H1 (cell line): ENCODE data around the gene ATP10D. TPM values are rescaled to one million over a fixed set of nuclear protein-coding genes. Genes with fewer than 3 reads are reported as not detected.

Experiments
- CTCF ChIA-PET: fragments of 300-600 bp; sonication (Branson Sonifier 250); formaldehyde crosslinking; loops from one replicate; lab custom pipeline; 2021; ENCODE audit not compliant: partially characterized antibody; lab: Charles Lee
- POLR2A ChIA-PET: fragments of 300-600 bp; sonication (Branson Sonifier 250); formaldehyde crosslinking; loops from one replicate; lab custom pipeline; 2021; ENCODE audit warnings: inconsistent platforms; ENCODE audit not compliant: partially characterized antibody; lab: Charles Lee
- DNase-seq, 2 experiments: peaks; one replicate each; pipeline versions ENCODE4 v3.0.0 to v3.0.0-alpha.2; 2010 to 2022; ENCODE audit warnings: low spot score in 2 of 2, low read depth in 1 of 2, mixed read lengths in 1 of 2
- FAIRE-seq: peaks from 2 replicates; lab custom pipeline; 2011; peaks lifted over from hg19 to GRCh38; lab: Jason Lieb, UNC
- H2AFZ ChIP-seq: 2 replicates; pipeline ENCODE4 v1.8.1; 2012; ENCODE audit warnings: low read length, inconsistent platforms
- H2AK5ac ChIP-seq: 2 replicates; pipeline ENCODE4 v1.6.1; 2013; ENCODE audit warnings: low read depth, low read length
- H2BK120ac ChIP-seq: replicated peaks from 2 replicates; pipeline ENCODE3; 2013; ENCODE audit warnings: low read depth, low read length, inconsistent platforms
- H2BK12ac ChIP-seq: 2 replicates; pipeline ENCODE4 v1.6.1; 2013; ENCODE audit warnings: low read depth, low read length
- H2BK15ac ChIP-seq: 2 replicates; pipeline ENCODE4 v1.6.1; 2013; ENCODE audit warnings: low read length
- H2BK20ac ChIP-seq: 2 replicates; pipeline ENCODE4 v1.6.1; 2013; ENCODE audit warnings: low read length
- H2BK5ac ChIP-seq: 2 replicates; pipeline ENCODE4 v1.6.1; 2013; ENCODE audit warnings: low read depth, low read length
- H3K14ac ChIP-seq: 2 replicates; pipeline ENCODE4 v1.6.1; 2013; ENCODE audit warnings: inconsistent platforms; ENCODE audit not compliant: insufficient read length
- H3K18ac ChIP-seq: 2 replicates; pipeline ENCODE4 v1.6.1; 2013; ENCODE audit warnings: low read length; ENCODE audit errors: extremely low read depth
- H3K23ac ChIP-seq: 2 replicates; pipeline ENCODE4 v1.6.1; 2013; ENCODE audit warnings: inconsistent platforms; ENCODE audit not compliant: insufficient read length
- H3K23me2 ChIP-seq: 2 replicates; pipeline ENCODE4 v1.6.1; 2013; ENCODE audit warnings: low read depth, low read length
- H3K27ac ChIP-seq: 2 replicates; pipeline ENCODE4 v1.6.1; 2011; ENCODE audit warnings: low read depth, low read length, inconsistent platforms
- H3K27me3 ChIP-seq, 4 experiments: replicated peaks in 1 of 4; 1 replicate in 1 of 4; 2 replicates in 3 of 4; pipeline versions ENCODE4 v1.6.1 to v1.8.1; 2011 to 2013; ENCODE audit warnings: low read length in 3 of 4, mild to moderate bottlenecking in 3 of 4, inconsistent platforms in 2 of 4, mixed read lengths in 2 of 4, moderate library complexity in 1 of 4; ENCODE audit not compliant: control insufficient read depth in 3 of 4, insufficient read depth in 3 of 4; ENCODE audit errors: extremely low read depth in 1 of 4
- H3K36me3 ChIP-seq, 4 experiments: 2 replicates each; pipeline versions ENCODE4 v1.6.1 to v1.8.1; 2011 to 2013; ENCODE audit warnings: mild to moderate bottlenecking in 4 of 4, low read length in 3 of 4, moderate library complexity in 2 of 4, control low read depth in 1 of 4, inconsistent platforms in 1 of 4; ENCODE audit not compliant: insufficient read depth in 4 of 4, control insufficient read depth in 2 of 4
- H3K4ac ChIP-seq: replicated peaks from 2 replicates; pipeline ENCODE3; 2013; ENCODE audit warnings: low read length, low read depth, mixed read lengths, inconsistent platforms; ENCODE audit not compliant: insufficient read length
- H3K4me1 ChIP-seq, 4 experiments: replicated peaks in 1 of 4; 1 replicate in 1 of 4; 2 replicates in 3 of 4; pipeline versions ENCODE4 v1.6.1 to v1.8.1; 2011 to 2013; ENCODE audit warnings: low read length in 3 of 4, inconsistent platforms in 2 of 4, mixed read lengths in 1 of 4; ENCODE audit not compliant: insufficient read depth in 4 of 4, control insufficient read depth in 3 of 4
- H3K4me2 ChIP-seq, 2 experiments: 2 replicates each; pipeline versions ENCODE4 v1.6.1 to v1.8.1; 2011 to 2013; ENCODE audit warnings: low read depth in 2 of 2, low read length in 2 of 2, control low read depth in 1 of 2, inconsistent platforms in 1 of 2, mild to moderate bottlenecking in 1 of 2; ENCODE audit not compliant: insufficient read depth in 1 of 2
- H3K4me3 ChIP-seq, 4 experiments: fragments of 200-600, 300-600 bp in 1 of 4; sonication (generic), shearing (Covaris generic), sonication (Bioruptor Twin) in 1 of 4; 2 replicates each; pipeline versions ENCODE4 v1.5.1 to v1.8.1; 2011 to 2016; ENCODE audit warnings: low read length in 4 of 4, low read depth in 3 of 4, control low read depth in 2 of 4, inconsistent platforms in 2 of 4, mild to moderate bottlenecking in 2 of 4, mixed read lengths in 1 of 4, moderate library complexity in 1 of 4; ENCODE audit not compliant: insufficient read depth in 2 of 4; ENCODE audit errors: extremely low read depth in 1 of 4
- H3K56ac ChIP-seq: replicated peaks from 2 replicates; pipeline ENCODE3; 2013; ENCODE audit warnings: low read depth, mild to moderate bottlenecking, mixed read lengths, low read length, inconsistent platforms; ENCODE audit not compliant: insufficient read length
- H3K79me1 ChIP-seq: 2 replicates; pipeline ENCODE4 v1.6.1; 2013; ENCODE audit warnings: low read depth, low read length, control low read depth
- H3K79me2 ChIP-seq, 2 experiments: 2 replicates each; pipeline versions ENCODE4 v1.6.1 to v1.8.1; 2012 to 2013; ENCODE audit warnings: low read length in 2 of 2, mild to moderate bottlenecking in 2 of 2, inconsistent platforms in 1 of 2; ENCODE audit not compliant: insufficient read depth in 2 of 2, control insufficient read depth in 1 of 2
- H3K9ac ChIP-seq, 4 experiments: replicated peaks in 1 of 4; 1 replicate in 1 of 4; 2 replicates in 3 of 4; pipeline versions ENCODE4 v1.6.1 to v1.8.1; 2011 to 2013; ENCODE audit warnings: low read depth in 3 of 4, low read length in 3 of 4, control low read depth in 2 of 4, mild to moderate bottlenecking in 2 of 4, moderate library complexity in 2 of 4, inconsistent platforms in 1 of 4; ENCODE audit errors: extremely low read depth in 1 of 4
- H3K9me3 ChIP-seq, 2 experiments: 2 replicates each; pipeline versions ENCODE4 v1.6.1 to v1.8.1; 2012 to 2013; ENCODE audit warnings: mild to moderate bottlenecking in 2 of 2, moderate library complexity in 2 of 2, control low read depth in 1 of 2, inconsistent platforms in 1 of 2, low read depth in 1 of 2, low read length in 1 of 2, mixed read lengths in 1 of 2; ENCODE audit not compliant: insufficient read depth in 2 of 2
- H4K20me1 ChIP-seq, 2 experiments: replicated peaks in 1 of 2; 2 replicates each; pipeline versions ENCODE3 to v1.8.1; 2011 to 2013; ENCODE audit warnings: inconsistent platforms in 2 of 2, low read length in 2 of 2, mild to moderate bottlenecking in 1 of 2; ENCODE audit not compliant: insufficient read depth in 2 of 2, control insufficient read depth in 1 of 2
- H4K5ac ChIP-seq: 2 replicates; pipeline ENCODE4 v1.6.1; 2013; ENCODE audit warnings: low read length, low read depth, mixed read lengths, inconsistent platforms; ENCODE audit not compliant: insufficient read length
- H4K8ac ChIP-seq: 2 replicates; pipeline ENCODE4 v1.8.0; 2013; ENCODE audit warnings: mild to moderate bottlenecking, moderate library complexity, low read length, inconsistent platforms; ENCODE audit not compliant: insufficient read depth; ENCODE audit errors: extremely low read depth
- H4K91ac ChIP-seq: replicated peaks from 2 replicates; pipeline ENCODE3; 2013; ENCODE audit warnings: low read length, mixed read lengths, inconsistent platforms; ENCODE audit not compliant: insufficient read length
- BACH1 ChIP-seq: IDR thresholded peaks from 2 replicates; pipeline ENCODE4 v1.6.1; 2012; ENCODE audit warnings: low read length, improper control_type of control experiment
- CEBPB ChIP-seq: IDR thresholded peaks from 2 replicates; pipeline ENCODE4 v1.6.1; 2012; ENCODE audit warnings: low read depth, low read length
- CREB1 ChIP-seq: IDR thresholded peaks from 2 replicates; pipeline ENCODE4 v1.6.1; 2012; ENCODE audit warnings: inconsistent platforms
- CTBP2 ChIP-seq: IDR thresholded peaks from 2 replicates; pipeline ENCODE4 v1.7.0; 2011; ENCODE audit warnings: borderline replicate concordance, mild to moderate bottlenecking, moderate library complexity, mixed read lengths, low read length; ENCODE audit not compliant: insufficient read depth, insufficient read length
- EP300 ChIP-seq, 2 experiments: IDR thresholded peaks; 1 replicate in 1 of 2; 2 replicates in 1 of 2; pipeline ENCODE4 v1.6.1; 2011 to 2012; ENCODE audit warnings: low read depth in 2 of 2, low read length in 2 of 2, mild to moderate bottlenecking in 2 of 2, borderline replicate concordance in 1 of 2, inconsistent platforms in 1 of 2, moderate library complexity in 1 of 2
- FOSL1 ChIP-seq: IDR thresholded peaks from 2 replicates; pipeline ENCODE4 v1.6.1; 2011; ENCODE audit warnings: mild to moderate bottlenecking, low read depth, low read length, moderate library complexity; ENCODE audit not compliant: insufficient read depth
- HDAC2 ChIP-seq, 2 experiments: fragments of 300-600 bp in 1 of 2; sonication (generic) in 1 of 2; IDR thresholded peaks; 2 replicates each; pipeline ENCODE4 v1.6.1; 2011 to 2012; ENCODE audit warnings: low read depth in 2 of 2, low read length in 2 of 2, mild to moderate bottlenecking in 2 of 2, moderate library complexity in 2 of 2, borderline replicate concordance in 1 of 2, inconsistent platforms in 1 of 2
- HDAC6 ChIP-seq: IDR thresholded peaks from one replicate; pipeline ENCODE4 v1.7.1; 2012; ENCODE audit warnings: low read depth, mild to moderate bottlenecking, inconsistent platforms, low read length, moderate library complexity
- POLR2AphosphoS5 ChIP-seq: IDR thresholded peaks from 2 replicates; pipeline ENCODE4 v1.6.1; 2011; ENCODE audit warnings: low read depth, low read length
- RAD21 ChIP-seq, 2 experiments: IDR thresholded peaks in 1 of 2; conservative IDR thresholded peaks in 1 of 2; 2 replicates each; pipeline ENCODE4 v1.6.1; 2011; ENCODE audit warnings: low read depth in 2 of 2, low read length in 2 of 2, improper control_type of control experiment in 1 of 2, inconsistent platforms in 1 of 2, mild to moderate bottlenecking in 1 of 2, moderate library complexity in 1 of 2
- SP2 ChIP-seq: IDR thresholded peaks from 2 replicates; pipeline ENCODE4 v1.6.1; 2012; ENCODE audit warnings: mild to moderate bottlenecking, low read length, inconsistent platforms
- TCF12 ChIP-seq: IDR thresholded peaks from 2 replicates; pipeline ENCODE4 v1.6.1; 2011; ENCODE audit warnings: low read depth, mild to moderate bottlenecking, low read length
- YY1 ChIP-seq: IDR thresholded peaks from 2 replicates; pipeline ENCODE4 v1.6.1; 2011; ENCODE audit warnings: low read depth, mild to moderate bottlenecking, low read length
- polyA plus RNA-seq, 7 experiments: library from polyadenylated mRNA; depleted of rRNA in 3 of 7; stranded (reverse) in 5 of 7; unstranded in 2 of 7; fragments of >200 nt in 5 of 7; fragments of 200-250 nt in 2 of 7; gene quantifications; 1 replicate in 5 of 7; 2 replicates in 1 of 7; 4 replicates in 1 of 7; pipeline versions ENCODE4 v1.2.1 to v1.2.3, GENCODE V29; 2011 to 2013; ENCODE audit warnings: missing spikeins in 2 of 7, mixed read lengths in 2 of 7
- total RNA-seq: library from RNA; stranded (reverse); fragmentation: NEBNext Ultra II Directional; extraction: Animal tissue kit (Norgen Biotek cat#: 25700); gene quantifications from 2 replicates; pipeline ENCODE4 v1.2.1, GENCODE V29; 2021
- TF ChIP-seq, protein P1 (sequence below): IDR thresholded peaks from 2 replicates; pipeline ENCODE4 v1.6.1; 2012; ENCODE audit warnings: inconsistent platforms

Gene ATP10D
- total and polyA plus RNA-seq, 2 of the 8 experiments (the other 6 are each of a cell fraction or from before 2014, with no cell fraction given): 2.9 to 5.9 TPM

DNA sequence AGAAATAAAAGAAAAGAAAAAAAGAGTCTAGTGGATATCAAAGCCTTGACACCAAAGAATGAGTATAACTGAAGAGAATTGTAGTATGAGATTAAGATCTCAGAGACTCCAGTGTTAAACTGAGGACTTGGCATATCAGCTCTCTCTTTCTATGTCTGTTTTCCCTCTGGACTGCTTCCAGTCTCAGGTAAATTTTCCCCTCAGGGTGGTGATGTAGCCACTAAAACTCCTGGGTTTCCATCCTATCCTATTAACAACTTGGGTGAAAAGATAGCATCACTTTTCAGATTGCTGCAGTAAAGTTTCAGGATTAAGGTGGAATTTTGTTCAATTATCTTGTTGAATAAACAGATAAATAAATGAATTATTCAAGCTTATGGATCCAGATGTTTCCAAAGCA is 85.7 kb downstream of the ATP10D start:
- Histone ChIP-seq H2BK20ac (no peak overlapping the region), H2BK12ac (no peak overlapping the region), H3K23ac (no peak overlapping the region), H4K91ac (no peak overlapping the region), H3K9ac (no peak overlapping the region), H3K4ac (no peak overlapping the region), H3K27me3 (no peaks in the 10 kb centered on the region), H3K27ac (no peak overlapping the region), H4K20me1 (no peaks in the 10 kb centered on the region), H4K8ac (no peak overlapping the region), H2BK5ac (no peak overlapping the region), H2BK15ac (no peak overlapping the region), H2AFZ (no peak overlapping the region), H3K79me2 (no peaks in the 10 kb centered on the region), H3K18ac (no peak overlapping the region), H3K36me3 (no peaks in the 10 kb centered on the region), H3K4me1 (no peaks in the 10 kb centered on the region), H4K5ac (no peak overlapping the region), H3K79me1 (no peaks in the 10 kb centered on the region), H2BK120ac (no peak overlapping the region), H3K56ac (no peak overlapping the region), H3K23me2 (no peaks in the 10 kb centered on the region; the same call in 1 of the 2 replicates), H3K4me2 (no peak overlapping the region), H2AK5ac (no peak overlapping the region), H3K9me3 (no peaks in the 10 kb centered on the region), H3K4me3 (no peak overlapping the region), H3K14ac (no peak overlapping the region)
- ChIA-PET POLR2A (interaction anchor here (0.6 kb wide), 1 partner anchor 28 kb away, joined by 3 read pairs; no protein-coding TSS in a partner anchor), CTCF (interaction anchor here (0.6 to 0.7 kb wide), 3 partner anchors 25 to 307 kb away, joined by 3 read pairs; no protein-coding TSS in a partner anchor)
- FAIRE-seq (no peak), DNase-seq (no peak)
- TF ChIP-seq CTBP2 (no peak), SP2 (no peak), HDAC2 (IDR thresholded peaks at IDR 0.05; ENCODE audit: borderline replicate concordance in 1 of 2, low read depth in 2 of 2, low read length in 2 of 2) (no peak), POLR2AphosphoS5 (no peak), HDAC6 (no peak), YY1 (no peak), EP300 (IDR thresholded peaks at IDR 0.05; ENCODE audit: borderline replicate concordance in 1 of 2, low read depth in 2 of 2, low read length in 2 of 2) (no peak), TCF12 (no peak), CEBPB (no peak), RAD21 (IDR thresholded peaks at IDR 0.05 in 1 of 2, conservative IDR thresholded peaks at IDR 0.05 in 1 of 2; ENCODE audit: low read depth in 2 of 2, low read length in 2 of 2) (no peak), CREB1 (no peak), FOSL1 (no peak), BACH1 (no peak)
- TF ChIP-seq, protein P1, sequence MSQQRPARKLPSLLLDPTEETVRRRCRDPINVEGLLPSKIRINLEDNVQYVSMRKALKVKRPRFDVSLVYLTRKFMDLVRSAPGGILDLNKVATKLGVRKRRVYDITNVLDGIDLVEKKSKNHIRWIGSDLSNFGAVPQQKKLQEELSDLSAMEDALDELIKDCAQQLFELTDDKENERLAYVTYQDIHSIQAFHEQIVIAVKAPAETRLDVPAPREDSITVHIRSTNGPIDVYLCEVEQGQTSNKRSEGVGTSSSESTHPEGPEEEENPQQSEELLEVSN: no peak
